ENCODE data around the gene MT1X.

The MT1X gene

GRCh38 chr16:56679078-56679730 is 3.1 kb upstream of the MT1X start:
- no peak for DNase-seq (ENCODE audit: low read depth)

- no peak for DNase-seq (ENCODE audit: low read depth)
Measured at GRCh38 chr16:56679818-56680217, 2.5 kb upstream of the MT1X start.

DNA sequence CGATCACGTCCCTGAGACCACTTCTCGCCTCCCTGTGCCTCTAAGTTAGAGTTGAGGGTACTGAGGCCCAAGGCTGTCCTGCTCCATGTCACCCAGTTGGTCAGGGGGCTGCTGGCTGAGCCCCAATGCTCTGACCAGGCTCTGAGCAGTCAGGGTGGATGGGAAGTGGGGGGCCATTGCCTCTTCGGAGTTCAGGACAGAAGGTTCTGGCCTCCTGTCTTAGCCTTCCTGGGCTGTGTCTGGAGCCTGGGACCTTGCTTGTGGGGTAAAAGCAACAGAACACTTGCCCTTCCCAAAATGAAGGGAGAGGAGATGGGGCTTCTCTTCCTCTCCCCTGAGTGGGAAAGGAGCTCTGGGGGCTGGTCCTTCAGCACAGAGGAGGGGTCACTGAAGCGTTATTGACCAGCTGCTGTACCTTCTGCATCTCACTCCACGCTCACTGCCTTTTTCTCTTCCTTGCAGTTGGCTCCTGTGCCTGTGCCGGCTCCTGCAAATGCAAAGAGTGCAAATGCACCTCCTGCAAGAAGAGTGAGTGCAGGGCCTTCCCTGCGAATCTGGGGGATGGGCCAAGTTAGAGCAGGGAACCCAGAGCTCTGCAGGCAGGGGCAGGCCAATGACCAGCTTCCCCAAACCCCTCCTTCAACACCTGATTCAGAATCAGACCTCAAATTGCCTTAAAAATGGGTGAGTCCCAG is 580 bp downstream of the MT1X start:
- DNase-seq (ENCODE audit: low read depth), result no peak

DNA sequence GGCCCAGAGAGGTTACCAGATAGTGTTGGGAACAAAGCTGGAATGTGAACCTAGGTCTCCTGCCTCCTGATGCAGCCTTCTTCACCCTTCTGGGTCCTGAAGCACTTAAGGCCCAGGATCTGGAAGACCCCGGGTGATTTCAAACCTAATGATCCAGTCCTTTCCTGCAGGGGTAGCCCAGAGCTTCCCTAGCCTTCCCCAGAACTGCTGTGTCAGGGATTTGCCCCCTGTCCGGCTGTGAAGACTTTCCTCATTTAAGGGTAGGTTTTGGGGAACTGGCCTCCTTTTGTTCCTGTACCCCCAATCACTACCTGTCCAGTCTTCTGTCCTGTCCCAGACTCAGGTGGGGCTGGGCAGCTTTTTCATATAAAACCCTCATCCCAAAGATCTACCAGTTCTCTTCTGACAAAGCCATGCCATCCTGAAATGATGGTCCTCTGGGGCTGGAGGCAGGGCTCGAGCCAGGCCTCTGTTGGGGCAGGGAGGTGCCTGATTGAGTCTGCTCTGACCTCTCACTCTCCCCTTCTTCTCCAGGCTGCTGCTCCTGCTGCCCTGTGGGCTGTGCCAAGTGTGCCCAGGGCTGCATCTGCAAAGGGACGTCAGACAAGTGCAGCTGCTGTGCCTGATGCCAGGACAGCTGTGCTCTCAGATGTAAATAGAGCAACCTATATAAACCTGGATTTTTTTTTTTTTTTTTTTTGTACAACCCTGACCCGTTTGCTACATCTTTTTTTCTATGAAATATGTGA is 1.3 kb downstream of the MT1X start:
- DNase-seq (ENCODE audit: low read depth), result no peak

DNA sequence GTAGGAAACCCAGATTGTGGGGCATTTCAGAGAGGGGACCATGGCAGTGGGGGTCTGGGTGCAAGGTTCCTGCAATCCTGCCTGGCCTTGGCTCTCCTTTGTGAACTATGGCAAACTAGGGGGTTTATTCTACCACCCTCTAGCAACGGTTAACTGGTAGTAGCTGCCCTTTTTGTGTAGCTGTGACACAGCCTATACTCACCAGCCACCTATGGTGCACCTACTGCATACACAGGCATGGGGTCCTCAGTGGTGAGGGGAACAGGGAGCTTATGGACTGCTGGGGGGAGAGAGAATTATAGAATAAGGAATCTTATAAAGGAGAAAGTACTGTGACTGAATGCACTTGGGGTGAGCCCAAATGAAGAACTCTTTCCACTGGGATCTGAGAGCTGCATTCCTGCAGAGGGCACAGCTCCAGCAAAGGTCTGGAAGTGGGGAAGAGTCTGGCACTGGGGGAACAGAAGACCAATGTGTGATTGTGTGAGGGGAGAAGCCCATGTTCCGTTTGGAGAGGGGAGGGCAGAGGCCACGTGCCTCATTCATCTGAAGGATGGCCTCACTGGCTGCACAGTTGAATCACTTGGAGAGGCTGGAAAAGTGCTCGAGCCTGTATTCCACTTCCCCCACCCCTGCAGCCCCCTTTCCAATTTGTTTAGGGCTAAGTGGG is 2.1 kb downstream of the MT1X start:
- DNase-seq (ENCODE audit: low read depth), result no peak

GRCh38 chr16:56684926-56685590 is 2.8 kb downstream of the MT1X start:
- no peak for DNase-seq (ENCODE audit: low read depth)

- DNase-seq (ENCODE audit: low read depth), result no peak
Measured at GRCh38 chr16:56686758-56687157, 4.5 kb downstream of the MT1X start.

DNA sequence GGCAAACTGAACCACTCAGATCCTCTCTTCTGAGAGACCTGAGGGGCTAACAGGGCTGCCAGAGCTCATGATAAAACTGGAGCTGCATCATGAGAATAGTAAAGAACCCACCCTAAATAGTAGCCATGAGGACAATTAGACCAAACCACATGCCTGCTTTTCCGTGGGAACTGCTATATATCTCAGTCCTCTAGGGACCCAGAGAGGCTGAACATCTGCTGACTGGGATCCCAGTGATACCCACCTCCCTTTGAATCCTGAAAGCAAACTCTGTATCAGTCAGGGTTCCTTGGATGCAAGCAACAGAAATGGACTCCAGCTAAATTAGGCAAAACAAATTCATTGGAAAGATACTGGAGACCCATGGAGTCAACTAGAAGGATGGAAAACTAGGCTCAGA is 6.5 kb downstream of the MT1X start:
- no peak for DNase-seq (ENCODE audit: low read depth)

DNA sequence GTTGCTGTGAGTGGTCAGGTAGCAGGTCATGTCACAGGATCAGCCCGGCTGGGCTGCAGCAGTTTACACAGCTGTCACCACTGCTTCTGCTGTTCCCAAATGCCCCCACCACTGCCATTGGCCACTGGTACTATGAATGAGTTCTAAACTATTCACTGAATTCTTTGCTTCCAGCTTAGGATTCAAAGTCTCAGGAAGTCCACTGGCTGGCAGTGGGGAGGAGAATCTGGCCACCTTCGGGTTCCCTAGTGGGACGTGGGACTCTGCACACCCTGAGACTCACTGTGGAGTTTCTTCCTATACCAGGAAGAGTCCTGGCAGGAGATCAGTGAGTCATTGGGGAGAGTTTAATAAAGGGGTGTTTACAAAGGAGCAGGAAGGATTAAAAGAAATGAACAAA is 6.9 kb downstream of the MT1X start:
- no peak for DNase-seq (ENCODE audit: low read depth)

- no peak for DNase-seq (ENCODE audit: low read depth)
Measured at GRCh38 chr16:56690420-56691122, 8.3 kb downstream of the MT1X start.

GRCh38 chr16:56691885-56692284 is 9.6 kb downstream of the MT1X start:
- no peak for DNase-seq (ENCODE audit: low read depth)

DNA sequence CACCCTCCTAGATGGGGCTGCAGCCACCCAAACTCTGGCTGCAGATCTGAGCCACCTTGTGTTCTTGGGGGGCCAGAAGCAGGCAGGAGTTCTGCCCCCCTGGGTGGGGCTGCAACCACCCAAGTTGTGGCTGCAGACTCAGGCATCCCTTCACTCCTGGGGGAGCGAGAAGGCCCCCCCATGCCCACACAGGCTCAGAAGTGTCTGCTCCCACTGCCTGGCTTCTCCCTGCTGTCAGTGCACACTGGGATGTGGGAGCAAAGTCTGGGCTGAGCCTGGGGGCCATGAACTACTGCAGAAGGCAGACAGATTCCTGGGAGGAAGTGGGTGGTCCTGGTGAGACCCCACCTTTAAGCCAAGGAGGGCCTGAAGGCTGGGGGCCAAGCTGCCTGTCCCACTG is 13.0 kb downstream of the MT1X start:
- no peak for DNase-seq (ENCODE audit: low read depth)

GRCh38 chr16:56697456-56698155 is 15.3 kb downstream of the MT1X start:
- no peak for DNase-seq (ENCODE audit: low read depth)

GRCh38 chr16:56700195-56700594 is 17.9 kb downstream of the MT1X start:
- no peak for DNase-seq (ENCODE audit: low read depth)

DNA sequence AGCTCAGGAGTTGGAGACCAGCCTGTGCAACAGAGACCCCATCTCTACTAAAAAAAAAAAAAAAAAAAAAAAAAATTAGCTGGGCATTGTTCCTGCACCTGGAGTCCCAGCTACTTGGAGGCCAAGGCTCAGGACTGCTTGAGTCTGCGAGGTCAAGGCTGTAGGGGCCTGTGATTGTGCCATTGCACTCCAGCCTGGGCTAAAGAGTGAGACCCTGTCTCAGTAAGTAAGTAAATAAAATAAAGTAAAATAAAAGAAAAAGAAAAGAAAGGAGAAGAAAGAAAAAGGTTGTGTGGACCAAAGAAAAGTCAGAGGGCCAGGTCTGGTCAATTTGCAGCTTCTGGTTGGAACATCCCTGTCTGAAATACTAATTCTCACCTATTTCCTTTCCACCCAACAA is 18.4 kb downstream of the MT1X start:
- DNase-seq (ENCODE audit: low read depth), result no peak

- DNase-seq (ENCODE audit: low read depth), result no peak
Measured at GRCh38 chr16:56701534-56701933, 19.3 kb downstream of the MT1X start.

DNA sequence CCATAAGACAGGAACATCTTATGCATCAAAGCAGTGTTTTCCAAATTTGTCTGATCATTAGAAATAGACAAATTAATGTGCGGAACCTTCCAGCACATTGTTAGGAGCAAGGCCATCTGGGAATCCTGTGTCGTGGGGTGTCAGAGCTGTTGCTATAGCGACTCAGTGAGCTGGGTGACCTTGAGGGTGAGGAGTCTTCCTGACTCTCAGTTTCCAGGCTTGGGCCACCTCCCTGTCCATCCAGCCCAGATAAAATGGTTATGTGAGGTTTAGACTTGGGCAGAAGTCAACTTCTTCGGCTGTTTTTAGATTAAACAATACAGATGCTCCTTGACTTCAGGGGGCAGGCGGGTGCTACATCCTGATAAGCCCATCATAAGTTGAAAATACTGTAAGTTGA is 20.6 kb downstream of the MT1X start:
- no peak for DNase-seq (ENCODE audit: low read depth)

DNA sequence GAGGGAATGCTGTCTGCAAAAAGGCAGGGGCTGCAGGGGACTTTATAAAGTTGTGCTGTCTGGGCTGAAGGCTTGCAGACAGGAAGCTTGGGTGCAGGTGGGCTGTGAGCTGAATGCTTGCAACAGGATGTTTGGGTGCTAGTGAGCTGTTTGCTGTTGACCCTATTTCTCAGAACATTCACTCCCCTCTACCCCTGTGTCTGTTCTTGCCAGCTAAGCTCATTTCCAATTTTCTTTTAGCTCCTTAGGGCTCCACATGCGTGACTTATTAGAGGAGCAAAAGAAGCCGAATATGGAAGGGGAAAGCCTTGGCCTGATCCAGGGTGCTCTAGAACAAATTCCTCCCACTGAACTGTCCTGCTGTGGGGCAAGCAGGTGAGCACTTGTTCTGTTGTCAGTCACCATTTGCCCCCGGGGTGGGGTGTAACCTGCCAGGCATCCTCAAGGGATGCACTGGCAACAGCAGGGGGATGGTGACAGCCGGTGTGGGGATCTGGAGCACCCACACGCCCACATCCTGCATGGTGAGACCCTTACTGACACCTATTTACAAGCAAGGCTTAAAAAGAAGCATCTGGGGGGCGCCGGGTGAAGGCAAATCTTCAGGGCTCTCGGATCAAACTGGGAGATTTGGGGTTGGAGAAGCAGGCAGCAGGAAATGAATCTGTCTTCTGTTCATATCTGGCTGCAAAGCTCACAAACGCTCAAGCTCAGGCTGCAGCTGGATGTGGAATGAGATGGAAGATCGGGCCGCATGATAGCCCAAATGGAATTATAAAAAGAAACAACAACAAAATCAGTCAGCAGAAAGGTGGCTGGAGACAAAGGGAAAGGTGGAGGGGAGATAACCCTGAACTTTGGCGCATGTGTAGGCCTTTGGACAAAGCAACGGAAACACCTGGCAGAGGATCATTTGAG is 26.5 kb downstream of the MT1X start:
- no peak for DNase-seq (ENCODE audit: low read depth)

DNA sequence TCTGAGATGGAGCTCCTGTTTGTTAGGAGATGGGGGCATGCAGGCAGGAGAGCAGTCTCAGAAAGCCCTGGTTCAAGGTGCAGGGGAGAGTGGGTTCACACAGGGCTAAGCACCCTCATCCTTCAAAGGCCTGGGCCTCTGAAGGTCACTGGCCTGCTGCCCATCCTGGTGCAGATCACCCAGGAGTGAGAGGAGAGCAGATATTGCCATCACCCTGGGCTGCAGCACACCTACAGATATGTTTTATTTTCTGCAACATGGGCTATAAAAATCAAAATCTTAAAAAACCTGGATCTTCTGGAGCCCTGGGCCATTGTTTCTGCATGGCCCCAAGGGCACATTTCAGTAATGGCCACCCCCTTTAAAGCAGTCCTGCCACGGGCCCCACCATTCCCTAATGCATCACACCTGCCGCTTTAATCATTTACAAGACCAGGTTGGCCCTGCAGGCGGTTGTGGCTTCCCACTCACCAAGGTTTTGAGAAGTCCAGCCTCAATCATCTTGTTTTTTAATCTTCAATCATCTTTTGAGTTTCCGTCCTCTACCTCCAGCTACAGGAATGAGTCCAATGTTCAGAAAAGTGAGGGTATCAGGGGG is 27.3 kb downstream of the MT1X start:
- no peak for DNase-seq (ENCODE audit: low read depth)
